ENCODE results near the gene CAPRIN1.

The CAPRIN1 gene, protein sequence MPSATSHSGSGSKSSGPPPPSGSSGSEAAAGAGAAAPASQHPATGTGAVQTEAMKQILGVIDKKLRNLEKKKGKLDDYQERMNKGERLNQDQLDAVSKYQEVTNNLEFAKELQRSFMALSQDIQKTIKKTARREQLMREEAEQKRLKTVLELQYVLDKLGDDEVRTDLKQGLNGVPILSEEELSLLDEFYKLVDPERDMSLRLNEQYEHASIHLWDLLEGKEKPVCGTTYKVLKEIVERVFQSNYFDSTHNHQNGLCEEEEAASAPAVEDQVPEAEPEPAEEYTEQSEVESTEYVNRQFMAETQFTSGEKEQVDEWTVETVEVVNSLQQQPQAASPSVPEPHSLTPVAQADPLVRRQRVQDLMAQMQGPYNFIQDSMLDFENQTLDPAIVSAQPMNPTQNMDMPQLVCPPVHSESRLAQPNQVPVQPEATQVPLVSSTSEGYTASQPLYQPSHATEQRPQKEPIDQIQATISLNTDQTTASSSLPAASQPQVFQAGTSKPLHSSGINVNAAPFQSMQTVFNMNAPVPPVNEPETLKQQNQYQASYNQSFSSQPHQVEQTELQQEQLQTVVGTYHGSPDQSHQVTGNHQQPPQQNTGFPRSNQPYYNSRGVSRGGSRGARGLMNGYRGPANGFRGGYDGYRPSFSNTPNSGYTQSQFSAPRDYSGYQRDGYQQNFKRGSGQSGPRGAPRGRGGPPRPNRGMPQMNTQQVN

DNA sequence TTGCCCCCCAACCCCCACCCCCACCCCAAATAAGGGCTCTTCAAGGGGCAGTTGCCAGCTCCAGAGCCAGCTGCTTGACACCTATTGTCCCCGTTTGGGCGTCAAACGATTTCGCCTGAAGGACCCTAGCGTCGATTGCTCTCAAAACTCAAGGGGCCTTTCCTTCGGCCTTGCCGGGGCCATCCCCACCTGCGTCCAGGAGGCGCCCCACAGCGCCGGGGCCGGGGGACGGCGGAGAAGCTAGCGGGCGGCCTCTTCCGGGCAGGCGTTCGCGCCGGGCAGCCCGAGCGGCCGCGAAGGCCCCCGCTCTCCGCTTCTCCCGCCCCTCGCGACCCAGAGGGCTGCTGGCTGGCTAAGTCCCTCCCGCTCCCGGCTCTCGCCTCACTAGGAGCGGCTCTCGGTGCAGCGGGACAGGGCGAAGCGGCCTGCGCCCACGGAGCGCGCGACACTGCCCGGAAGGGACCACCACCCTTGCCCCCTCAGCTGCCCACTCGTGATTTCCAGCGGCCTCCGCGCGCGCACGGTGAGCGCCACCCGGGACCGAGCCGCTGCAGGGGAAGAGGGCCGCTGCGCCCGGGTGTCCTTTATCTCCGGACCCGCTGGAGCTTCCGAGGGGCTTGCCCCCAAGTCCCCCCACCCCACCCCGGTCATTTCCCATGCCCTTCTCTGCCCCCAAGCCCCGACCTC lies at the start of gene CAPRIN1:
CAPRIN1 (plus strand) TSS at position 383 of the 687 bp plus-strand sequence. CDS start 690 bp downstream, outside the sequence.
- DNase-seq (ENCODE audit: low read depth in 2 of 2) = peak; percentile 75

DNA sequence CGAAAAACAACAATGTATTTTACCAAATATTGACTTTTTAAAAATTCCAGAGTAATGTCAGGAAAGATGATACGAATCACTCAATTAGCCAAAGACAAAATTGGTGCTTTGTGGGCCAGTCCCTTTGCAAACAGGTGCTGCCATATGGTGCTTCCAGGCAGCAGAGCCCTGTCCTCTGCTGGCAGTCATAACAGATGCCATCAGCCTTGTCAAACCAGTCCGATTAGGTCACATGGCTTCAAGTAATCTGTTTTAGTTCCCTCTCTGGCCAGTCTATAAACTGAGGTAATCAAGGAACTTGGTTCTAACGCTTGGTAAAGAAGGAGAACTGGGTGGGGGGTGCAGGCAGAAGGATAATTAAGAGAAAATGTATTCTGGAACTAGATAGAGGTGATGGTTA lies 49.1 kb upstream of the CAPRIN1 start:
- DNase-seq (ENCODE audit: low read depth in 2 of 2) = no peak

DNA sequence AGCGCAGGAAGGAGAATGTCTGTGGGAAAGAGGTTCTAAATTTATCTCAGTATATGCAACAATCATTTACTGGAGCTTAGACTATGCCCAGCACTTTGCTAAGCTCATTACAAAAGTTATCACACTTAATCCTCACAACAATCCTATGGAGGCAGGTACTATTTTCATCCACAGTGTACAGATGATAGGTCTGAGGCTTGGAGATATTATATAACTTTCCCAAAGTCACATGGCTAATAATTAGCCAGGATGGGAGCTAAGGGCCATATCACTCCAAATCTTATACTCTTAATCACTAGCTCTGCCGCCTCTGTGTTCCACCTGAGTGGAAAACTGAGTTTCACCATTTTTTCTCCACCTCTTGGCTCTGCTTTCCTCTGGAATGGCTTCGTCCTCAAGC lies 47.3 kb upstream of the CAPRIN1 start:
- DNase-seq (ENCODE audit: low read depth in 2 of 2) = no peak

DNA sequence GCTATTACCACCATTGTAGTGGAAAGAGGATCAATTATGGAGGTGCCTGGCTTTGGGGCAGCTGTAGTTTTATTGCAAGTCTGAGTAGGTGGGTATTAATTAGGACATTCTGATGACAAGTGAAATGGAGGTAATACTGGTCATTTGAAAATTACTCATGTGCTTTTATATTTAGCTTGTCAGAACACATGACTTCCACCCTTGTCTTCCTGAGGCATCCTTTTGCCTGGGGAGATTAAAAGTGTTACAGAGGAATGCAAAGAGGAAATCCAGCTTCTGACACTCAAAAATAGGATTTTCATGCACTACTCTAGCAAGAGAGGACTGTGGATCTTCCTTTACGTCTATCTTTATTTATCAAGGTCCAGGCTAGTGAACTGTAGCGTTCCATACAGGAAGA lies 44.7 kb upstream of the CAPRIN1 start:
- DNase-seq (ENCODE audit: low read depth in 2 of 2) = no peak

DNA sequence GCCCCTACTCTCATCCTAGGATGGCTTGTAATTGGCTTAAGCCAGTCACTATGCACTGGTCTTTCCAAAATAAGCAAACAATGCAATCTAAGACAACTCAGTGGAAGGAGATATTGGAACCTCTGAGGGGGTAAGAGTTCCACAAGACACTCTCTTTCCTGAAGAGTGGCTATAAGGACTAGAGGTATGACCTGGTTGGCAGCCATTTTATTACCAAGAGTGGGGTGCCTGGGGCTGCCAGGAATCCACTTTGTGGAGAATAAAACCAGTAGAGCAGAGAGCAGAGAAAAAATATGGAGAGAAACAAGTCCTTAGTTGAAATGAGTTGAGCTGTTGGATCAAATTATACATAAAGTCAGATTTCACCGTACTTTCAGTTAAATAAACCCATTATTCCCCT lies 38.8 kb upstream of the CAPRIN1 start:
- DNase-seq (ENCODE audit: low read depth in 2 of 2) = no peak

DNA sequence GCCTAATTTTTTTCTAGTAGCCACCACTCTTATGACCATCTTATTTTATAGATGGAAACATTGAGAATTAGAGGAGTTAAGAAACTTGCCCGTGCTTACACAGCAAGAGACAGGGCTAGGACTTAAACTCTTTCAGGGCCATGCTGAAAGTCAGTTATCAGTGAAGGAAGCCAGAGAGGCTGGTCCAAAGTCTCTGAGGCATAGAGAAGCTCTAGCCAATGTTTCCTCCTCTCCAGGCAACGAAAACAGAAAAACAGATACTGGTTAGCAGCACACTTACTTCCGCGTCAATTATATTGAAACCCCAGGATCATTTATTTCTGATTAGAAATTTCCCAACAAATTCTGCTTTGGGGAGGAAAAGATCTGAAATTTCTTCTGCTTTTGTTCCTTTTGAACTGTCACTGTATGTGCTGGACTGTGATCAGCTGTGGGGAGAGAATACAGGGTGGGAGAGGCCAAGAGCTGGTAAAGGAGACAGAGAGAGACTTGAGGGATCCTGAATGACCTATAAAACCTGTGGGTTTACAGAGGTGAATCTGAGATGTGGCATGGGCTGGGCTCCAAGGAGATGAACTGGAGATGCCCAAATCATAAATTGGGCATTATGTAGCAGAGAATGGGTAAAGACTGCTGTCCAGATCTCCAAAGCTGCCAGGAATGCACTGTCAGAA lies 37.5 kb upstream of the CAPRIN1 start:
- no peak for DNase-seq (ENCODE audit: low read depth in 2 of 2)

DNA sequence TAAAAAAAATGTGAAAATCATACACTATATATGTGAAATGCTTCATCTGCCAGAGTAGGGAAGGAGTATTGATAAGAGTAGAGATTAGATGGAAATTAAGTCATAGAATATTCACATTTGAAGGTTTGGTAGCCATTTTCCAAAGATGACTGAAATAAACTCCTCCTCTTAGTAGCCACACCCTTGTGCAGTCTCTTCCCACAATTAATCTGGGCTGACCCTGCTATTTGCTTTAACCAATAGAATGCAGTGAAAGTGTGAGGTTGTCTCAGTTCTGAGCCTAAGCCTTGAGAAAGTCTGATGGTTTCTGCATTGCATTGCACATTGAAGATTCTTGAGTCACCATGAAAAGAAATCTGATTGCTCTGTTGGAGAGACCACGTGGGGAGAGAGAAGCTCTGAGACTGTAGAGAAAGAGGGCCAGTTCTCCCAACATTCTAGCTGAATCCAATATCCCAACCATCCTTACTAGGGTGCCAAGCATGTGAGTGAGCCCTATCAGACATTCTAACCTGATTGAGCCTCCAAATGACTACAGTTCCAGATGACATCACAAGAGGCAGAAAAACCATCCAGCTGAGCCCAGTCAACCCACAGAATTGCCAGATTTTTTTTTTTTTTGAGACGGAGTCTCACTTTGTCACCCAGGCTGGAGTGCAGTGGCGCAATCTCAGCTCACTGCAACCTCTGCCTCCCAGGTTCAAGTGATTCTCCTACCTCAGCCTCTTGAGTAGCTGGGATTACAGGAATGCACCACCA lies 29.4 kb upstream of the CAPRIN1 start:
- DNase-seq (ENCODE audit: low read depth in 2 of 2) = no peak

DNA sequence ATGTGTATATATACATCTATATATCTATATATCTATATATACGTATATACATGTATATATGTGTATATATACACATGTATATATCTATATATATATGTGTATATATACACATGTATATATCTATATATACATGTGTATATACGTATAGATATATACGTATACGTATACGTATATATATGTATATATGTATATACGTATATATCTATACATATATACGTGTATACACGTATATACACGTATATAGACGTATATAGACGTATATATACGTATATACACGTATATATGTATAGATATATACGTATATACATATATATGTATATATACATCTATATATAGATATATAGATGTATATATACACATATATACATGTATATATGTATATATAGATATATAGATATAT lies 25.1 kb upstream of the CAPRIN1 start:
- no peak for DNase-seq (ENCODE audit: low read depth in 2 of 2)

DNA sequence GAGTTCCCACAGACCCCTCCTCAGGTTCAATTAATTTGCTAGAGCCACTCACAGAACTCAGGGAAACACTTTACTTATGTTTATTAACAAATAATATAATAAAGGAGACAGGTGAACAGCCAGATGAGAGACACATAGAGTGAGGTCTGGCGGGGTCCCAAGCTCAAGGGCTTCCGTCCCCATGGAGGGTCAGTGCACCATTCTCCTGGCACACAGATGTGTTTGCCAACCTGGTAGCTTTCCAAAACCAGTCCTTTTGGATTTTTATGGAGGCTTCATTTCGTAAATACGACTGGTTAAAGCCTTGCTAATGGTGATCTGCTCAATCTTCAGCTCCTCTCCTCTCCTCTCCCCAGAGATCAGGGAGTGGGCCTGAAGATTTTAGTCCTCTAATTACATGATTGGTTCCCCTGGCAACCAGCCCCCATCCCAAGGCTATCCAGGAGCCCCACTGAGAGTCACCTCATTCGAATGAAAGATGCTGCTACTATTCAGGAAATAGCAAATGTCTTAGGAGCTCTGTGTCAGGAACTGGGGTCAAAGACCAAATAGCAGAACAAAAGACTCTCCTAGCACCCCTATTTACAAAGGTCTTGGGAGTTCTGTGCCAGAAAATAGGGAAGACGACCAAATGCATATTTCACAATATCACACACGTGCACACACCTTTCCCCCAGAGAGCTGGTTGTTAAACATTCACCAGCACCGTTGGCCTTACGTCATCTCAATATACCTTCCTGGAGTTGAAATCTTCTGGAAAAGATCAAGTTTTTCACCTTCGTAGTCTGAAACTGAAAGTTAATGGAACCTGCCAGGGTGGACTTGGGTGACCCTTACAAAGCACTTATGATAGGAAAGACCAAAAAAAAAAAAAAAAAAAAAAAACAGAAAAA lies 23.8 kb upstream of the CAPRIN1 start:
- no peak for DNase-seq (ENCODE audit: low read depth in 2 of 2)

DNA sequence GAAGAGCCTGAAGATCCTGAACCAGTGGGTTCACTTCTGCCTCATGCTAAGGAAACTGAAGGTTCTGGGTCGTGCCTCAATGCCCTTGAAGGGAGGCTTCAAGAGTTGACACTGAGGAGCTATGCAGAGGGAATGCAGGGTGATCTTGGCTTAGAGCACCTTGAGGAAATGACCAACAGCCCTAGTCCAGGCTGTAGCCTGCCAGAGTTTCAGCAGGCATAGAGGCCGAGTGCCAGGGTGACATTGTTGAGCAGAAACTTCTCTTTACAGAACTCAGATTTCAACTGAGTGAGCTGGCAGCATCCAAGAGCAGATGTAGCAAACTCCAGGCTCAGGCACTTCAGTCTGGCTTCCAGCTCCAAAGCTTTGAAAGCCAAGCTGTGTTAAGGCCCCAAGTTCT lies 23.1 kb upstream of the CAPRIN1 start:
- no peak for DNase-seq (ENCODE audit: low read depth in 2 of 2)

DNA sequence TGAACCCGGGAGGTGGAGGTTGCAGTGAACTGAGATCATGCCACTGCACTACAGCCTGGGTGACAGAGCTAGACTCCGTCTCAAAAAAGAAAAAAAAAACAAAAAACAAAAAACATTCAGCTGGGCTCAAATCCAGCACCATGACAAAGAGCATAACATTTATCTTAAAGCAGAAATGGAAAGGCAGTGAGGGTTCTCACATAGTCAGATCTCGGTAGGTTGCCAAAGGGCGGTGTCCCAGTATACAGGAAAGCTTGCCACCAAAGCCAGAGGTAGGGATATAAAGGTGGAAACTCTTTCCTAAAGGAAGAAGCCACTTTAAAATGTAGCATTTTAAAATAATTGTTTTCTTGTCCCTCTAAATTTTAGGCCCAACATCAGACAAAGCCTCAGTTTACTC lies 22.4 kb upstream of the CAPRIN1 start:
- no peak for DNase-seq (ENCODE audit: low read depth in 2 of 2)

DNA sequence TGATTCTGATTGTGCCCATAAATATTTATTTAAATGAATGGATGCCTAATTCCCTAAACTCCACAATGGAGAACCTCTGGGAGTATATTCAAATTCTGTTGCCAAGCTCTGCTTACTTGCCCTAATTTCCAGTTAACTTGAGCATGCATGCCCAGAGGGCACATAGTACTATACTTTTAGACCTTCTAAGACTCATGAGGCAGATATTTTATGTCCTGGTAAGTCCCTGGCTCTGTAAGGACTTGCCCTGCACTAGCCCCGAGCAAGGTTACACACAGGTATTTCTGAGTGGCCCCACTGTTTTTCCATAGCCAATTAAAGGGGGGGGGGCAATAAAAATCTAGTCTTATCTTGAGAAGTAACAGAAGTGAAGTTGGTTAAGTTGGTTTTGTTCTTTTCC lies 21.1 kb upstream of the CAPRIN1 start:
- DNase-seq (ENCODE audit: low read depth in 2 of 2) = no peak

DNA sequence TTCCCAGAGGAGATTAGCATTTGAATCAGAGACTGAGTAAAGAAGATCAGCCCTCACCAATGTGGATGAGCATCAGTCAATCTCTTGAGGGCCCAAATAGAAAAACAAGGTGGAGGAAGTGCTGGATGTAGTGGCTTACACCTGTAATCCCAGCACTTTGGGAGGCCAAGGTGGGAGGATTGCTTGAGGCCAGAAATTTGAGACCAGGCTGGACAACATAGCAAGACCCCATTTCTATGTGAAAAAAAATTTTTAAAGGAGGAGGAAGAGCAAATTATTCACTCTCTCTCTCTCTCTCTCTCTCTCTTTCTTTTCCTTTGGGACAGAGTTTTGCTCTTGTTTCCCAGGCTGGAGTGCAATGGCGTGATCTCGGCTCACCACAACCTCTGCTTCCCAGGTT lies 18.1 kb upstream of the CAPRIN1 start:
- DNase-seq (ENCODE audit: low read depth in 2 of 2) = no peak

DNA sequence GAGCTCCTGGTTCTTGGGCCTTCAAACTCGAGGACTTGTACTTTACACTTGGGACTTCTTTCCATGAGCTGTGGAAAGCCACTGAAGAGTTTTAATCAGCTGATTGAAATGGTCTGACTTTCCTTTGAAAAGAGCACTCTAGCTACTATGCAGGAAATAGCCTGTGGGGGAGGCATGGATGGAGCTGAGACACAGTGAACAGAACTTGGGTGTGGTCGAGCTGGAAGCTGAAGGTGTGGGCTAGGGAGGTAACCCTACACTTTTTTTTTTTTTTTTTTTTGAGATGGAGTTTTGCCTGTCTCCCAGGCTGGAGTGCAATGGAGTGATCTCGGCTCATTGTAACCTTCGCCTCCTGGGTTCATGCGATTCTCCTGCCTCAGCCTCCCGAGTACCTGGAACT lies 17.5 kb upstream of the CAPRIN1 start:
- no peak for DNase-seq (ENCODE audit: low read depth in 2 of 2)

DNA sequence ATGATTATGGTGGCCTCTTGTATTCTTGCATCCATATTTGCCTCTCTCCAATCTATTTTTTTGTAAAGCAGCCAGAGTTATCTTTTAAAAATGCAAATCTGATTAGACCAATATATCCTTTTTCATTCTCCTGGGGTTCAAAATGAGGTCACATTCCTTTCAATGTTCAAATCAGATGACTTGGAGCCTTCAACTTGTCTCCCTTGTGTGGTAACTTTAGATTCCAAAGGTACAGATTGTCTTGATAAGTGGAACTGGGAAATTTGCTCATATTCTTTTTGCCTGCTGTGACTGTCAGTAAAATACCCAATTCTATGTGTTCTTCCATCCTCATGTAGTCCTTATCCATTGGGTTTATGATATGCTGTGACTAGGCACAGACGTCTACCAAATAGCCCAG lies 15.1 kb upstream of the CAPRIN1 start:
- DNase-seq (ENCODE audit: low read depth in 2 of 2) = no peak

DNA sequence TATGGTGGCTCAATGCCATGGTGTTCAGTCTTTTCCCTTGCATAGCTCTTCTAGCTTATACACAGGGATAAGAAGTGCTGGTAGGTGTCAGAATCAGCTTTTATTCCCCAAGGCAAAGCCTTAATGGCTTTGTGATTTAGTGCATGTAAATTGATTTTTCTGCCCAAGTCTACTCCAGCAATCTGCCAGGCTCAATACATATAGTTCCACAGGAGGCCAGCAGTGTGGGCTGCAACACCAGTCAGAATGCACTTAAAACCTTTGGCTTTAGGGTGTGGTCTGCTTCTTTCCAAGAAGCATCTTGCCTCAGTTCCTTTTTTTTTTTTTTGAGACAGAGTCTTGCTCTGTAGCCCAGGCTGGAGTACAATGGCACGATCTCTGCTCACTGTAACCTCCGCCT lies 14.5 kb upstream of the CAPRIN1 start:
- no peak for DNase-seq (ENCODE audit: low read depth in 2 of 2)

DNA sequence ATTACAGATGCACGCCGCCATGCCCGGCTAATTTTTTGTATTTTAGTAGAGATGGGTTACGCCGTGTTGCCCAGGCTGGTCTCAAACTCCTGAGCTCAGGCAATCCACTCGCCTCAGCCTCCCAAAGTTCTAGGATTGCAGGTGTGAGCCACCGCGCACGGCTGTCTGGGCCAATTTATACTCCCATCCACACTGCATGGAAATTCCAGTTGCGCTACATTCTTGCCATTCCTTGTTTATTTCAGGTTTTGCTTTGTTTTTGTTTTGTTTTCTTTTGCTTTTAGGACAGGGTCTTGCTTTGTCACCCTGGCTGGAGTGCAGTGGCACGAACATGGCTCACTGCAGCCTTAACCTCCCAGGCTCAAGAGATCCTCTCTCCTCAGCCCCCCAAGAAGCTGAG lies 11.0 kb upstream of the CAPRIN1 start:
- no peak for DNase-seq (ENCODE audit: low read depth in 2 of 2)

DNA sequence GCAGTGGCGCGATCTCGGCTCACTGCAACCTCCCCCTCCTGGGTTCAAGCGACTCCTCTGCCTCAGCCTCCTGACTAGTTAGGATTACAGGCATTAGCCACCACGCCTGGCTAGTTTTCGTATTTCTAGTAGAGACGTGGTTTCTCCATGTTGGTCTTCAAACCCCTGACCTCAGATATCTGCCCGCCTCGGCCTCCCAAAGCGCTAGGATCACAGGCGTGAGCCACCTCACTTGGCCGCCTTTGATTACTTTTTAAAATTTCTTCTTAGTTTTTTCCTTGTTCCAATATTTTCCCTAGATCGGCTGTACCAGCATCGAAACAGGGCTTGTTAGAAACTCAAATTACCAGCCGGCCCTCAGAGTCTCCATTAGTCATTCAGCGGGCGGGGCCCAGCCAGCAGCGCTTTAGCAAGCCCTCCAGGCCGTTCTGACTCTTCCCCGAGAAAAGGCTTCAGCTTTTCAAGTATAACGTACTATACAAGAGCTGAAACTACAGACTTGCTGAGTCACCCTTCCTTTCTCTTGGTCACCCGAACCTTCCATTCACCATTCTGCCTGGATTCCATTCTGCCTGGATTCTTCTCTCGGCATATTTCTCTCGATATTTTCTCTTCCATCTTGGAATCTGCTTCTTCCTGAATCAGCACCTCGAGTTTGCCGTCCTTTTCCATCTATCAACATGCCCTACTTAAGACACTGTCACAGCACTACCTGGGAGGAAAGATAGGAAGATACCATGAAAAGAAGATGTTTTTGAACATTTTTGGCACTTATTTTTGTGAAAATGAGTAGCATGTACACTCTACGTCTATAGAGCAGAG lies 6.7 kb upstream of the CAPRIN1 start:
- peak; percentile 49 to 59 for DNase-seq (ENCODE audit: low read depth in 2 of 2)

DNA sequence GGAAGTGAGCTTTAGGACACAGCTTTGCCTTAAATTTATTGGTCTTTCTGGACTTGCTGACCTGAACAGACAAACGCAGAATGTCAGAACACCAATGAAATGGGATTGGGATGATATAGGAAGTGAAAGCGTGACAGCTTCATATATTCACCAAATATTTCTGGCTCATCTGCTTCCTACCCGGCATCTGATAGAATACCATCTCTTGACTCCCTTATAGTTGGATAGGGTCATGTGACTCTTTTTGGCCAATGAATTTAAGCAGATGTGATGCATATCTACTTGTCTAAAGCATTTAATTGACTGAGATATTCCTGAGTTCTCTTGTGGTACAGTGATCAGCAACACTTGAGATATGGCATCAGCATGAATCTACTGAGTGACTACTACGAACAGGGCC lies 2.5 kb upstream of the CAPRIN1 start:
- DNase-seq (ENCODE audit: low read depth in 2 of 2) = no peak

Data from fibroblast of skin of left quadriceps (primary cell).